Endothelial cell (in vitro differentiated cells): Measurements from ENCODE around the gene ZNF804A. TPM values are rescaled to one million over a fixed set of nuclear protein-coding genes. Genes with fewer than 3 reads are reported as not detected.
"Not testable (repeated sequence)": the region's sequence is repeated elsewhere in the genome, so short reads cannot be mapped to it uniquely, and the experiment has no call there.

Experiments
- DNase-seq: peaks from one replicate; pipeline ENCODE4 v3.0.0; 2021; ENCODE audit warnings: low spot score
- H3K27ac Mint-ChIP-seq: one replicate; pipeline ENCODE4 v1.8.0; 2021; ENCODE audit warnings: mixed read lengths, inconsistent platforms; ENCODE audit not compliant: unreplicated experiment
- H3K27me3 Mint-ChIP-seq: one replicate; pipeline ENCODE4 v1.8.0; 2021; ENCODE audit warnings: mild to moderate bottlenecking, moderate library complexity, mixed read lengths, inconsistent platforms; ENCODE audit not compliant: unreplicated experiment
- H3K36me3 Mint-ChIP-seq: one replicate; pipeline ENCODE4 v1.8.0; 2021; ENCODE audit warnings: mild to moderate bottlenecking, low read depth, mixed read lengths, inconsistent platforms; ENCODE audit not compliant: unreplicated experiment
- H3K4me1 Mint-ChIP-seq: one replicate; pipeline ENCODE4 v1.8.0; 2021; ENCODE audit warnings: mild to moderate bottlenecking, mixed read lengths, inconsistent platforms; ENCODE audit not compliant: unreplicated experiment
- H3K4me3 Mint-ChIP-seq: one replicate; pipeline ENCODE4 v1.8.0; 2021; ENCODE audit warnings: mild to moderate bottlenecking, mixed read lengths, inconsistent platforms; ENCODE audit not compliant: unreplicated experiment
- H3K9me3 Mint-ChIP-seq: one replicate; pipeline ENCODE4 v1.8.0; 2021; ENCODE audit warnings: mixed read lengths, inconsistent platforms; ENCODE audit not compliant: unreplicated experiment
- CTCF ChIP-seq: fragments of 200-600 bp; sonication (generic); IDR thresholded peaks from one replicate; pipeline ENCODE4 v1.5.0; 2021; ENCODE audit warnings: antibody characterized with exemption; ENCODE audit not compliant: unreplicated experiment
- total RNA-seq: library from RNA; stranded (reverse); fragmentation: NEBNext Ultra II Directional; extraction: Animal tissue kit (Norgen Biotek cat#: 25700); gene quantifications from one replicate; pipeline ENCODE4 v1.2.1, GENCODE V29; 2021; ENCODE audit not compliant: unreplicated experiment

Gene ZNF804A
- total RNA-seq, 1 donor from 2014 or later, result 2.2 TPM

GRCh38 chr2:184743096-184743495 is 144.8 kb downstream of the ZNF804A start:
- no peak for TF ChIP-seq CTCF
- Mint-ChIP-seq H3K4me1 (no peaks in the 10 kb centered on the region), H3K9me3 (no peaks in the 10 kb centered on the region), H3K27me3 (peaks cover 1% of the 10 kb centered on the region), H3K36me3 (no peaks in the 10 kb centered on the region), H3K4me3 (no peak overlapping the region), H3K27ac (no peak overlapping the region)
- no peak for DNase-seq

- no peak for DNase-seq
- no peak overlapping the region for H3K27ac Mint-ChIP-seq
- peaks cover 6% of the 10 kb centered on the region for H3K4me1 Mint-ChIP-seq
- no peak for TF ChIP-seq CTCF
- H3K36me3 Mint-ChIP-seq, result no peaks in the 10 kb centered on the region
- no peak overlapping the region for H3K4me3 Mint-ChIP-seq
- no peaks in the 10 kb centered on the region for H3K27me3 Mint-ChIP-seq
- H3K9me3 Mint-ChIP-seq, result no peaks in the 10 kb centered on the region
These were observed 157.8 kb downstream of the ZNF804A start for GRCh38 chr2:184756161-184756560.

GRCh38 chr2:184756885-184757284 is 158.6 kb downstream of the ZNF804A start:
- no peak for DNase-seq
- Mint-ChIP-seq H3K4me1 (peaks cover 6% of the 10 kb centered on the region), H3K27ac (no peak overlapping the region), H3K27me3 (no peaks in the 10 kb centered on the region), H3K36me3 (no peaks in the 10 kb centered on the region), H3K9me3 (no peaks in the 10 kb centered on the region), H3K4me3 (no peak overlapping the region)
- no peak for TF ChIP-seq CTCF

GRCh38 chr2:184759557-184760255 is 161.4 kb downstream of the ZNF804A start:
- H3K4me3 Mint-ChIP-seq, H3K9me3 Mint-ChIP-seq, H3K27me3 Mint-ChIP-seq, DNase-seq, H3K4me1 Mint-ChIP-seq, H3K36me3 Mint-ChIP-seq, H3K27ac Mint-ChIP-seq: not testable (repeated sequence)

- TF ChIP-seq CTCF, result no peak
- Mint-ChIP-seq H3K9me3 (no peaks in the 10 kb centered on the region), H3K36me3 (no peaks in the 10 kb centered on the region), H3K27ac (no peak overlapping the region), H3K4me1 (peaks cover 6% of the 10 kb centered on the region), H3K4me3 (no peak overlapping the region), H3K27me3 (no peaks in the 10 kb centered on the region)
- DNase-seq, result no peak
These were observed 162.6 kb downstream of the ZNF804A start for GRCh38 chr2:184760931-184761330.
